ENCODE measurements around the gene DKK2. TPM values are rescaled to one million over a fixed set of nuclear protein-coding genes. Genes with fewer than 3 reads are reported as not detected.

The DKK2 gene
- polyA plus RNA-seq, 1 of the 3 experiments (the other 2 are of a cell fraction) = 53.1 TPM

GRCh38 chr4:107017443-107018343 lies 18.4 kb downstream of the DKK2 start:
- Histone ChIP-seq H2AFZ (ENCODE audit: low read depth) (no peak overlapping the region), H3K4me1 (ENCODE audit: control insufficient read depth in 1 of 2, insufficient read depth in 2 of 2, low read depth in 1 of 2, low read length in 1 of 2) (no peaks in the 10 kb centered on the region; a peak in 1 of 4 replicates), H3K36me3 (replicated peaks in 1 of 2; ENCODE audit: control insufficient read depth in 1 of 2, insufficient read depth in 2 of 2, low read length in 1 of 2) (peaks cover 0 to 5% of the 10 kb centered on the region in 2 experiments), H3K9me2 (no peaks in the 10 kb centered on the region), H4K20me1 (ENCODE audit: insufficient read depth) (no peaks in the 10 kb centered on the region), H3K9ac (no peak overlapping the region), H3K4me2 (no peak overlapping the region), H3K27me3 (ENCODE audit: insufficient read depth) (no peaks in the 10 kb centered on the region), H3K79me2 (ENCODE audit: insufficient read depth) (no peaks in the 10 kb centered on the region), H3K4me3 (ENCODE audit: low read depth in 2 of 2, low read length in 1 of 2) (no peak overlapping the region), H3K9me3 (no peaks in the 10 kb centered on the region), H3K27ac (ENCODE audit: low read depth in 2 of 2, low read length in 1 of 2) (no peak overlapping the region), H3F3A (replicated peaks; ENCODE audit: insufficient read depth) (no peaks in the 10 kb centered on the region)
- ChIA-PET POLR2A (interaction anchor here (0.6 to 0.8 kb wide), 2 partner anchors 11 to 65 kb away, joined by 3 read pairs; no protein-coding TSS in a partner anchor), CTCF (interaction anchor here (0.8 to 4.5 kb wide), 3 partner anchors 16 to 119 kb away, joined by 3 to 22 read pairs (median 6); no protein-coding TSS in a partner anchor)
- 75% methylated on average over 7 of the region's 7 CpGs for WGBS (ENCODE audit: low lambda C conversion rate)
- no peak for TF ChIP-seq MEF2A (IDR thresholded peaks at IDR 0.05; ENCODE audit: borderline replicate concordance, low read depth)
- TF ChIP-seq RCOR1 (IDR thresholded peaks at IDR 0.05; ENCODE audit: low read length) = no peak
- TF ChIP-seq USF2 (IDR thresholded peaks at IDR 0.05; ENCODE audit: borderline replicate concordance, low read depth, low read length) = no peak
- TF ChIP-seq YY1 (IDR thresholded peaks at IDR 0.05; ENCODE audit: low read depth) = no peak
- no peak for TF ChIP-seq CHD2 (IDR thresholded peaks at IDR 0.05; ENCODE audit: low read length, partially characterized antibody)
- TF ChIP-seq GATA2 (CRISPR knock-in tag; IDR thresholded peaks at IDR 0.05) = no peak
- TF ChIP-seq NFIC (IDR thresholded peaks at IDR 0.05; ENCODE audit: borderline replicate concordance) = no peak
- no peak for TF ChIP-seq TEAD4 (IDR thresholded peaks at IDR 0.05; ENCODE audit: borderline replicate concordance, insufficient read depth)
- no peak for TF ChIP-seq REST (IDR thresholded peaks at IDR 0.05; ENCODE audit: low read depth, low read length)
- TF ChIP-seq GABPA (IDR thresholded peaks at IDR 0.05; ENCODE audit: low read depth) = no peak
- no peak for TF ChIP-seq FOXM1 (IDR thresholded peaks at IDR 0.05; ENCODE audit: low read depth)
- DNase-seq = no peak
